PC-3 (cell line): ENCODE results near the gene PRSS38. TPM values are rescaled to one million over a fixed set of nuclear protein-coding genes. Genes with fewer than 3 reads are reported as not detected.

Experiments
- ATAC-seq: fragments of 200-7000 bp; cut with Tn5 transposase; 2 replicates; pipeline ENCODE4 v1.9.1; 2020; ENCODE audit warnings: mild to moderate bottlenecking, moderate library complexity
- BruUV-seq: library from RNA; stranded (reverse); fragments of 400-500 nt; replicated peaks from 2 replicates; lab custom pipeline; 2021; lab: Mats Ljungman, UMichigan
- CTCF ChIA-PET: fragments of 300-600 bp; sonication (Branson Sonifier 250); formaldehyde crosslinking; loops from one replicate; lab custom pipeline; 2022; ENCODE audit warnings: antibody characterized with exemption; lab: Charles Lee
- POLR2A ChIA-PET: fragments of 300-600 bp; sonication (Branson Sonifier 250); formaldehyde crosslinking; loops from one replicate; lab custom pipeline; 2022; ENCODE audit warnings: antibody characterized with exemption; ENCODE audit not compliant: unreplicated experiment; lab: Charles Lee
- DNase-seq: peaks from one replicate; pipeline ENCODE4 v3.0.0-alpha.2; 2015
- H2AFZ ChIP-seq: fragments of 300-600 bp; sonication (generic); 2 replicates; pipeline ENCODE4 v1.6.0; 2016; ENCODE audit warnings: antibody characterized with exemption, low read length
- H3F3A ChIP-seq: fragments of 300-600 bp; sonication (generic); one replicate; pipeline ENCODE4 v1.6.0; 2017; ENCODE audit warnings: antibody characterized with exemption, low read length, control low read depth, mild to moderate bottlenecking; ENCODE audit not compliant: unreplicated experiment
- H3K27ac ChIP-seq: fragments of 300-600 bp; sonication (generic); 2 replicates; pipeline ENCODE4 v1.5.1; 2016; ENCODE audit warnings: mild to moderate bottlenecking, low read length
- H3K27me3 ChIP-seq: fragments of 300-600 bp; sonication (generic); 2 replicates; pipeline ENCODE4 v1.6.1; 2016; ENCODE audit warnings: low read length, mixed read lengths
- H3K36me3 ChIP-seq: fragments of 300-600 bp; sonication (generic); 2 replicates; pipeline ENCODE4 v1.6.1; 2016; ENCODE audit warnings: low read depth, mixed run types, low read length, mixed read lengths
- H3K4me1 ChIP-seq: fragments of 300-600 bp; sonication (generic); 2 replicates; pipeline ENCODE4 v1.5.1; 2016; ENCODE audit warnings: low read length; ENCODE audit not compliant: insufficient read depth
- H3K4me2 ChIP-seq: fragments of 300-600 bp; sonication (generic); 2 replicates; pipeline ENCODE4 v1.6.0; 2016; ENCODE audit warnings: low read length
- H3K4me3 ChIP-seq: fragments of 300-600 bp; sonication (generic); 2 replicates; pipeline ENCODE4 v1.5.1; 2016; ENCODE audit warnings: mild to moderate bottlenecking, low read length, mixed read lengths
- H3K79me2 ChIP-seq: fragments of 300-600 bp; sonication (generic); 2 replicates; pipeline ENCODE4 v1.6.1; 2017; ENCODE audit warnings: low read length, mixed read lengths
- H3K9ac ChIP-seq: fragments of 300-600 bp; sonication (generic); 2 replicates; pipeline ENCODE4 v1.6.0; 2016; ENCODE audit warnings: mild to moderate bottlenecking, low read length
- H3K9me2 ChIP-seq: fragments of 300-600 bp; sonication (generic); replicated peaks from 2 replicates; pipeline ENCODE4 v1.6.1; 2016; ENCODE audit warnings: mixed run types, low read length, mixed read lengths
- H3K9me3 ChIP-seq: fragments of 300-600 bp; sonication (generic); 2 replicates; pipeline ENCODE4 v1.6.1; 2016; ENCODE audit warnings: low read length, mixed read lengths
- H4K20me1 ChIP-seq: fragments of 300-600 bp; sonication (generic); 2 replicates; pipeline ENCODE4 v1.6.1; 2016; ENCODE audit warnings: low read length, mixed read lengths
- CTCF ChIP-seq: fragments of 300-600 bp; sonication (generic); conservative IDR thresholded peaks from 2 replicates; pipeline ENCODE4 v1.5.1; 2017; ENCODE audit warnings: antibody characterized with exemption, low read depth, mild to moderate bottlenecking, low read length
- EZH2 ChIP-seq: fragments of 300-600 bp; sonication (generic); IDR thresholded peaks from one replicate; pipeline ENCODE4 v1.6.1; 2017; ENCODE audit warnings: antibody characterized with exemption, mild to moderate bottlenecking, low read length; ENCODE audit not compliant: unreplicated experiment
- EZH2phosphoT487 ChIP-seq: fragments of 300-600 bp; sonication (generic); IDR thresholded peaks from 2 replicates; pipeline ENCODE4 v1.6.1; 2018; ENCODE audit warnings: mild to moderate bottlenecking, antibody characterized with exemption, low read length, borderline replicate concordance
- intact Hi-C: fragments of 100-400 bp; cut with micrococcal nuclease; formaldehyde crosslinking; loops from 2 replicates; pipeline ENCODE4 v1.9.0; 2023
- total RNA-seq: library from RNA; depleted of rRNA; stranded (reverse); fragments of >200 nt; gene quantifications from 2 replicates; pipeline ENCODE4 v1.2.3, GENCODE V29; 2014

The PRSS38 gene
- total RNA-seq, 1 experiment from 2014 or later: not detected

- no TSS peak for BruUV-seq
- Histone ChIP-seq H2AFZ (no peak overlapping the region), H3K4me3 (no peak overlapping the region), H3K4me1 (no peaks in the 10 kb centered on the region), H3K9ac (no peak overlapping the region), H3K27me3 (no peaks in the 10 kb centered on the region), H3K79me2 (no peaks in the 10 kb centered on the region), H3F3A (no peaks in the 10 kb centered on the region), H3K9me3 (no peaks in the 10 kb centered on the region), H4K20me1 (no peaks in the 10 kb centered on the region), H3K9me2 (no peaks in the 10 kb centered on the region), H3K4me2 (no peak overlapping the region), H3K36me3 (peaks cover 16% of the 10 kb centered on the region), H3K27ac (no peak overlapping the region)
- ChIA-PET CTCF (no interaction called here), POLR2A (no interaction called here)
- intact Hi-C loops: loop anchor here (10.0 kb wide), 1 partner anchor 383 kb away; the partner anchor contains the start of gene IBA57
- TF ChIP-seq EZH2: no peak
- no peak for TF ChIP-seq EZH2phosphoT487
- no peak for TF ChIP-seq CTCF
- no peak for ATAC-seq
- DNase-seq: no peak
Measured at GRCh38 chr1:227781314-227781930, 34.1 kb upstream of the PRSS38 start.

GRCh38 chr1:227782226-227782625 is 33.2 kb upstream of the PRSS38 start:
- H3F3A ChIP-seq: no peaks in the 10 kb centered on the region
- peaks cover 12% of the 10 kb centered on the region for H3K36me3 ChIP-seq
- ChIA-PET CTCF (no interaction called here), POLR2A (no interaction called here)
- no peaks in the 10 kb centered on the region for H3K79me2 ChIP-seq
- intact Hi-C loops: loop anchor here (10.0 kb wide), 1 partner anchor 383 kb away; the partner anchor contains the start of gene IBA57
- H3K4me2 ChIP-seq: no peak overlapping the region
- no TSS peak for BruUV-seq
- no peak for DNase-seq
- TF ChIP-seq EZH2 (no peak), EZH2phosphoT487 (no peak), CTCF (no peak)
- H3K9me2 ChIP-seq: no peaks in the 10 kb centered on the region
- ATAC-seq: no peak
- H3K4me3 ChIP-seq: no peak overlapping the region
- H3K4me1 ChIP-seq: peaks cover 5% of the 10 kb centered on the region
- no peaks in the 10 kb centered on the region for H3K9me3 ChIP-seq
- H2AFZ ChIP-seq: no peak overlapping the region
- no peak overlapping the region for H3K27ac ChIP-seq
- no peaks in the 10 kb centered on the region for H3K27me3 ChIP-seq
- no peaks in the 10 kb centered on the region for H4K20me1 ChIP-seq
- no peak overlapping the region for H3K9ac ChIP-seq

- TF ChIP-seq CTCF (no peak), EZH2 (no peak), EZH2phosphoT487 (no peak)
- Histone ChIP-seq H3K4me2 (no peak overlapping the region), H3F3A (no peaks in the 10 kb centered on the region), H3K36me3 (peaks cover 5% of the 10 kb centered on the region; the same call in 1 of the 2 replicates), H3K9me2 (no peaks in the 10 kb centered on the region), H3K27ac (no peak overlapping the region), H3K4me1 (peaks cover 18% of the 10 kb centered on the region), H3K9me3 (no peaks in the 10 kb centered on the region), H3K4me3 (no peak overlapping the region), H4K20me1 (no peaks in the 10 kb centered on the region), H3K79me2 (no peaks in the 10 kb centered on the region), H3K9ac (no peak overlapping the region), H2AFZ (no peak overlapping the region), H3K27me3 (no peaks in the 10 kb centered on the region)
- ATAC-seq (no peak), DNase-seq (no peak)
- ChIA-PET POLR2A (no interaction called here), CTCF (no interaction called here)
- intact Hi-C loops: loop anchor here (10.0 kb wide), 1 partner anchor 380 kb away; the partner anchor contains the start of gene IBA57
- BruUV-seq: no TSS peak
Measured at GRCh38 chr1:227785094-227785804, 30.2 kb upstream of the PRSS38 start.
